Activated CD8-positive, alpha-beta T cell treated with anti-CD3 and anti-CD28 coated beads for 36 hours (primary cell): ENCODE data around the gene COX8A. TPM values are rescaled to one million over a fixed set of nuclear protein-coding genes. Genes with fewer than 3 reads are reported as not detected.
A peak's percentile ranks its signal among the peaks of the same experiment; 100 is the strongest.

ENCODE experiments used
- ATAC-seq: fragments of 200-7000 bp; cut with Tn5 transposase; one replicate; pipeline ENCODE4 v1.10.0; 2021; ENCODE audit warnings: mild to moderate bottlenecking, moderate library complexity
- CTCF ChIA-PET: fragments of 350-600 bp; sonication (Branson Sonifier 250); formaldehyde crosslinking; loops from one replicate; lab custom pipeline; 2021; ENCODE audit warnings: antibody characterized with exemption; lab: Charles Lee
- POLR2A ChIA-PET: fragments of 350-600 bp; sonication (Branson Sonifier 250); formaldehyde crosslinking; loops from one replicate; lab custom pipeline; 2021; ENCODE audit warnings: antibody characterized with exemption; lab: Charles Lee
- DNase-seq: peaks from one replicate; pipeline ENCODE4 v3.0.0-alpha.2; 2020
- H3K27ac Mint-ChIP-seq: one replicate; pipeline ENCODE4 v1.8.0; 2021; ENCODE audit warnings: mild to moderate bottlenecking, mixed read lengths
- H3K27me3 Mint-ChIP-seq: one replicate; pipeline ENCODE4 v1.8.0; 2021; ENCODE audit warnings: mixed read lengths
- H3K36me3 Mint-ChIP-seq: one replicate; pipeline ENCODE4 v1.8.0; 2021; ENCODE audit warnings: low read depth, mixed read lengths
- H3K4me1 Mint-ChIP-seq: one replicate; pipeline ENCODE4 v1.8.0; 2021; ENCODE audit warnings: low read depth, mixed read lengths
- H3K4me3 Mint-ChIP-seq: one replicate; pipeline ENCODE4 v1.8.0; 2021; ENCODE audit warnings: mild to moderate bottlenecking, moderate library complexity, mixed read lengths
- H3K9me3 Mint-ChIP-seq: one replicate; pipeline ENCODE4 v1.8.0; 2021; ENCODE audit warnings: mixed read lengths
- intact Hi-C: fragments of 100-400 bp; cut with micrococcal nuclease; formaldehyde crosslinking; loops from one replicate; pipeline ENCODE4 v1.10.0; 2022
- total RNA-seq, 2 experiments: library from RNA; stranded (reverse); gene quantifications; one replicate each; pipeline ENCODE4 v1.2.3, GENCODE V29; 2021
- TF ChIP-seq, protein P1 (sequence below): fragments of 200-600 bp; IDR thresholded peaks from one replicate; pipeline ENCODE4 v1.8.0; 2022; ENCODE audit warnings: antibody characterized with exemption, mild to moderate bottlenecking

Gene COX8A
- total RNA-seq, 2 experiments from 2014 or later: 436 to 497 TPM

DNA sequence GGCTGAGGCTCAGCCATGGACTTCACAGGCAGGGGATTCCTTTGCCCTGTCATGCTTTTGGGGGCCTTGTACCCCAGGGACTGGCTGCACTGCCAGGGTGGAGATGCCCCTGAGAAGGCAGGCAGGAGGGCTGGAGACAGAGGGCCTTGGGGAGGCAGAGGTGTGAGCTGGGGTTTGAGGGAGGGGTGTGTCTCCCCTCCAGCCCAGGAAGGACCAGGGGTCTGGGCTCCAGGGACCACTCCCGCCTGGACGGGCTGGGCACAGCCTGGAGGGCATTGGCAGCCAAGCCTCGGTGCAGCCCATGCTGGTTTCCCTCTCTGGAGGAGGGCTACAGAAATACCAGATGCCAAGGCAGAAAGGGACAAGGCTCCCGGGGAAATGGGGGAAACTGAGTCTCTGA is 31.3 kb downstream of the COX8A start:
- ChIA-PET CTCF (interaction anchor here (1.3 to 1.9 kb wide), 4 partner anchors 15 to 147 kb away, joined by 3 to 6 read pairs (median 5); no protein-coding TSS in a partner anchor), POLR2A (interaction anchor here (0.5 kb wide), 1 partner anchor 12 kb away, joined by 3 read pairs; no protein-coding TSS in a partner anchor)
- no peak overlapping the region for H3K4me3 Mint-ChIP-seq
- H3K36me3 Mint-ChIP-seq: no peaks in the 10 kb centered on the region
- DNase-seq (no peak), ATAC-seq (no peak)
- peaks cover 31% of the 10 kb centered on the region for H3K27me3 Mint-ChIP-seq
- H3K4me1 Mint-ChIP-seq: peaks cover 7% of the 10 kb centered on the region
- no peak overlapping the region for H3K27ac Mint-ChIP-seq
- H3K9me3 Mint-ChIP-seq: peaks cover 7% of the 10 kb centered on the region
- intact Hi-C loops: no loop called here
- TF ChIP-seq, protein P1, sequence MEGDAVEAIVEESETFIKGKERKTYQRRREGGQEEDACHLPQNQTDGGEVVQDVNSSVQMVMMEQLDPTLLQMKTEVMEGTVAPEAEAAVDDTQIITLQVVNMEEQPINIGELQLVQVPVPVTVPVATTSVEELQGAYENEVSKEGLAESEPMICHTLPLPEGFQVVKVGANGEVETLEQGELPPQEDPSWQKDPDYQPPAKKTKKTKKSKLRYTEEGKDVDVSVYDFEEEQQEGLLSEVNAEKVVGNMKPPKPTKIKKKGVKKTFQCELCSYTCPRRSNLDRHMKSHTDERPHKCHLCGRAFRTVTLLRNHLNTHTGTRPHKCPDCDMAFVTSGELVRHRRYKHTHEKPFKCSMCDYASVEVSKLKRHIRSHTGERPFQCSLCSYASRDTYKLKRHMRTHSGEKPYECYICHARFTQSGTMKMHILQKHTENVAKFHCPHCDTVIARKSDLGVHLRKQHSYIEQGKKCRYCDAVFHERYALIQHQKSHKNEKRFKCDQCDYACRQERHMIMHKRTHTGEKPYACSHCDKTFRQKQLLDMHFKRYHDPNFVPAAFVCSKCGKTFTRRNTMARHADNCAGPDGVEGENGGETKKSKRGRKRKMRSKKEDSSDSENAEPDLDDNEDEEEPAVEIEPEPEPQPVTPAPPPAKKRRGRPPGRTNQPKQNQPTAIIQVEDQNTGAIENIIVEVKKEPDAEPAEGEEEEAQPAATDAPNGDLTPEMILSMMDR: no peak

- Mint-ChIP-seq H3K9me3 (peaks cover 10% of the 10 kb centered on the region), H3K27ac (no peak overlapping the region), H3K36me3 (no peaks in the 10 kb centered on the region), H3K27me3 (peaks cover 29% of the 10 kb centered on the region), H3K4me3 (no peak overlapping the region), H3K4me1 (peaks cover 7% of the 10 kb centered on the region)
- ChIA-PET CTCF (interaction anchor here (1.3 to 1.9 kb wide), 2 partner anchors 16 to 141 kb away, joined by 3 to 6 read pairs; no protein-coding TSS in a partner anchor), POLR2A (no interaction called here)
- ATAC-seq: no peak
- TF ChIP-seq, protein P1: no peak
- DNase-seq: no peak
- intact Hi-C loops: no loop called here
Observed at GRCh38 chr11:64006398-64006797, 32.0 kb downstream of the COX8A start.

GRCh38 chr11:64007160-64007628 is 32.8 kb downstream of the COX8A start:
- peak; percentile 11 for ATAC-seq
- TF ChIP-seq, protein P1: no peak
- Mint-ChIP-seq H3K27ac (no peak overlapping the region), H3K9me3 (peaks cover 10% of the 10 kb centered on the region), H3K4me1 (peaks cover 7% of the 10 kb centered on the region), H3K27me3 (peaks cover 29% of the 10 kb centered on the region), H3K4me3 (no peak overlapping the region), H3K36me3 (no peaks in the 10 kb centered on the region)
- POLR2A ChIA-PET: interaction anchor here (1.0 kb wide), 1 partner anchor 18 kb away, joined by 4 read pairs; no protein-coding TSS in a partner anchor
- DNase-seq: no peak
- CTCF ChIA-PET: interaction anchor here (1.1 to 1.9 kb wide), 2 partner anchors 40 to 140 kb away, joined by 4 to 6 read pairs; no protein-coding TSS in a partner anchor
- intact Hi-C loops: no loop called here

DNA sequence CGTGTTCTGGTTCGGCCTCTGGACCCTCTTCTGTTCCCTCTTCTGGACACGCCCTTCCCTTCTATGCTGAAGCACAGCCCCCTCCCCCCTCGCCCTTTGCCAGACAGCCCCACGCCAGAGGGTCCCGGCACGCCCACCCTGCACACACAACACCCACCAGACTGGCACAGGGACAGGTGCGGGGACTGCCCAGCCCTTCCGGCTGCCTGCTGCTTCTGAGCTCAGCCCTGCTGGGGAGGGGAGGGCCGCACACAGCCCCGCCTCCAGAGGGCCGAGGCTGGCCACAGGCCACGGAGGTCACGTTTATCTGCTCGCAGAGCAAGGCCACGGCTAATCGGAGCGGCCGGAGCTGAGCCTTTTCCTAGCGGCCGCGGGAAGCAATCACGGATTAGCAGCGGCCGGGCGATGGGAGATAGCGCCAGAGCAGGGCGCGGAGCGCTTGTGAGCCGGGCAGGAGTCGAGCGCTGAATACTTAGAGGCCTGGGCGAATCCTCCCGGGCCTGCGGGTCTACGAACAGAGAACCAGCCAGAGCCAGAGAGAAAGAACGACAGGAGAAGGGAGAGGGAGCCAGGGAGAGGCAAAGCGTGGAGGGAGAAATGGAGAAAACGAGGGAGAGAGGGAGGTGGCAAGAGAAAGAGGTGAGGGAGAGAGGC is 33.3 kb downstream of the COX8A start:
- Mint-ChIP-seq H3K27me3 (peaks cover 29% of the 10 kb centered on the region), H3K9me3 (peaks cover 10% of the 10 kb centered on the region), H3K36me3 (no peaks in the 10 kb centered on the region), H3K27ac (no peak overlapping the region), H3K4me1 (peaks cover 7% of the 10 kb centered on the region), H3K4me3 (no peak overlapping the region)
- TF ChIP-seq, protein P1: no peak
- CTCF ChIA-PET: interaction anchor here (1.1 to 1.9 kb wide), 2 partner anchors 40 to 140 kb away, joined by 4 to 6 read pairs; no protein-coding TSS in a partner anchor
- peak; percentile 8 for DNase-seq
- POLR2A ChIA-PET: interaction anchor here (1.0 kb wide), 1 partner anchor 17 kb away, joined by 4 read pairs; no protein-coding TSS in a partner anchor
- peak; percentile 56 for ATAC-seq
- intact Hi-C loops: no loop called here
